Fibroblast of the conjunctiva (primary cell): Measurements from ENCODE around the gene CTNNB1.

Source experiments
- DNase-seq: peaks from one replicate; pipeline ENCODE4 v3.0.0-alpha.2; 2010; ENCODE audit warnings: low read depth

The CTNNB1 gene

DNA sequence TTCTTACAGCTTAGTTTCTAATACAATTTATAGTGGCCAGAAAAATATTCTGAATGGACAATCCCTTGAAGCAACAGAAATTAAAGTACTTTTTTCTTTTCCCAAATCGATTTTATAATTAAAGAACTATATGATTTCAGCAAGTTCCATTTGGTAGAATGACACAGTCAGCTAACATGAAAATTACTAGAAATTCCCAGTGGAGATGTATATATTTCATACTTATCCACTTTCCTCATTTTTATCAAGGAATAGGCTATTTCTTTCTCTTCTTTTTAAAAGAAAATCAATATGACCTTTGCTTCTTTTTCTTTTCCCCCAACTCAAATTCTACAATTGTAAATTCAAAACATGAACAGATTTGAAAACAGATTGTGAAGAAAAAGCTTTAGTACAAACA lies 6.4 kb upstream of the CTNNB1 start:
- no peak for DNase-seq

DNA sequence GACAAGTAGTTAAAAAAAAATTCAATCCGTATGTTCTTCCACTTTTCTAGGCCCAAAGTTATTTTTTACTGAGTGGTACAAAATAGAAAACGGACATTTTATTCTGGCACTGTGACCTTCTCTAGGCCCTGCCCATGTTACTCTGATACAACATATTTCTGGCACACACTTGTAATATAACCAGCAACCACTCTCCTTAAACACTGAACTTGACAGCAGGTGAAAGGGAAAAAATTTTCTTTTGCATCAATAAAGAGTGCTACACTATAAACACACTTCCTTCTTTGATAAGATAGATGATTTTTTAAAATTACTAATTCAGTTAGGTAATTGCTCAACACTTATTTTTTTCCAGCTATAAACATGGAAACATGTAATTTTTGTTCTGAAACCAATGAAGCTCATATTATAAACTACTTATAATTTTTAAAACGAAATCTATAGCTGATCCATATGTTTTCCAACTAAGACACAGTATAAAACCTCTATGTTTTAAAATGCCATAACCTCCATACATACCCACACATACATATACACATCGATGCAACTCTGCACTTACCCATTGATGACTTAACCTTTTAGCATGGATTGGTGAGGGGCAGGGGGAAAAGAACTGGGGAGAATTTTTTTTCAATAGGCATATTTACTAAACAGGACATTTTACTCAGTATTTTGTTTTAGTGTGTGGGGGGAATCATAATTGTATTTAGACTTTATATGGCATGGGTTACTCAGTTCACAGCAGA lies 5.3 kb upstream of the CTNNB1 start:
- no peak for DNase-seq

DNA sequence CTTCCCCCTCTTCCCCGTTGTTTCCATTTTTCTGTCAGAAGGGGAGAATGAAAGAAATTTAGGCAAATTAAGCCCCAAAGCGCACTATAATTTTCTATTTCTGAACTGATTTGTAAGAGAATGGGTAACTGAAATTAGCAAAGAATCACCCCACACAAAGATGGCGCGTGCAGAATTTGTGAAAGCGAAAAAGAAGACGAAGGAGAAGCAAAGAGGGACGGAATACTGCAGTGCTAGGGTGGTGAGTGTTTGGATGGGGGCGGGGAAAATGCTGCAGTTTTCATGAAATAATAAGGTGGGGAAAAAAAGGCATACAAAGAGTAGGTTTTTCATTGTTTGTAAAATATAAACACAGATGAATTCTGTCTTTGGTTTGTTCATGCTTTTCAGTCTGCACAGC lies 4.6 kb upstream of the CTNNB1 start:
- DNase-seq, result no peak

DNA sequence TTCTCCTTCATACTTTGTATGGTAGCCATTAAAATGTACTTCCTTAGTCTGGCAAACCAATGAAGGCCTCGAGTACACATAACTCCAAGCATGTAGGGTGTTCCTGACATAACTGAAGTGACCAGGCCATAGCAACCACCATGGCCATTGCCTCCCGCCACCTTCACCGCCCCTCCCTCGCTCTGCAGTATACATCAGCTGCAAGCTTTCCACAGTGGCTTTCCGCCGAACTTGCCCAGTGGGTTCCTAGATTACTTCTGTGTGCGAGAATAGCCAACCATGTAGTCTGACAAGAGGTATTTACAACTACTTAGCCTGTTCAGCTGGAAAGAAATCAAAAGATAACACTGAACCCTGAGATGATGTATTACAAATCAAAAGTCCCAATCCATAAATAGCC lies 3.4 kb upstream of the CTNNB1 start:
- DNase-seq, result no peak

DNA sequence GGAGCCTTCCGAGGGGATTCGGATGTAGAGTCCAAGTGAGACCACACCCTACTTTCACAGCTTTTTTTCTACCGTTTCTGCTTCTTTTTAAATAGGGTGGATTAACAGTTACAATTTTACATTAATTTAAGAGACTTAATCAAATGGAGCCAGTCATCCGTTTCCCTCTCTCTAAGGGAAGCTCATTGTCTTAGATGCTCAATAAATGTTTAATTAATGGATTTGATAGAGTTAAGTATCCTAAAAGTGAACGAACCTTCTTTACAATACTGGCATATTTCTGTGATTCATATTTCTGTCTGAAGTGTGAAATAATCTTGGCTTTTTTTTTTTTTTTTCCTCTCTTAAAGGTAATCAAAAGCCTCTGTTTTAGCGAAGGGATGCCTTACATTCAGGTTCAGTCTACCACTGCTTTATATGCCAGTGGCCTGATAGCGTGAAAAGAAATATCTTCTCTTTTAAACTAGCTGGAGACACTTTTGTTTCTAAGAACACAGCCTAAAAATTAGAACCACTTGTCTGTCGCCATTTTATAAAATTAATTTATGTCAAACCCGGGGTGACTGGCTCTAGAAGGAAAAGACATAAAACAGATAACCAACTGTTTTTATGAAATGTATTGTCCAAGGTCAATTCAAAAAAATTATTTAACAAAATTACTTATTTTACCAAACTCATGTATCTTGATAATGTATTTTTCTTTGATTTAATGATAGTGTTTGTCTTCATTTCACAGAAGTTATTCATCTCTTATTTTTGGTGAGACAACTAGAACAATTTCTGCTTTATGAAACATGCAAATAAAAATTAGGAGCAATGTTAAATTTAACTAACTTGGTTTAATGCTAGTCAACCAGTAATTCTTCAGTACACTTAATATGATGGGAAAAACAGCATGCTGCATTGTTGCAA lies 2.5 kb upstream of the CTNNB1 start:
- DNase-seq, result no peak

DNA sequence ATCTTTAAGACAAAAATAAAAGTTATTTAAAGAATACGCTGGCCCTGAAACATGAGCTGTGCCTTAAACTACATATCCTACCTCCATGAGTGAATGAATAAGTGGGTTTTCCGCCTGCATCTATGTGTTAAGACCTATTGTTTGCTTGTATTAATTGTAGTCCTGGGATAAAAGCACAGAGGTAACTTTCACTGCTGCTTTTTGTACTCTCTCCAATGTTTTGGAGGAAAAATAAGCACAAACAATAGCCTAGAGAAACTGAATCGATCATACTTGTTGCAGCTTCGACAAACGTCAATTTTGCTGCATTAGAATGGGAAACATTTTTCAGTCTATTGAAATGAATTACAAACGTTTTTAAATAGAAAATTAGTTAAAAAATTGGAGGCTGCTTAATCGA lies 1.3 kb upstream of the CTNNB1 start:
- no peak for DNase-seq

DNA sequence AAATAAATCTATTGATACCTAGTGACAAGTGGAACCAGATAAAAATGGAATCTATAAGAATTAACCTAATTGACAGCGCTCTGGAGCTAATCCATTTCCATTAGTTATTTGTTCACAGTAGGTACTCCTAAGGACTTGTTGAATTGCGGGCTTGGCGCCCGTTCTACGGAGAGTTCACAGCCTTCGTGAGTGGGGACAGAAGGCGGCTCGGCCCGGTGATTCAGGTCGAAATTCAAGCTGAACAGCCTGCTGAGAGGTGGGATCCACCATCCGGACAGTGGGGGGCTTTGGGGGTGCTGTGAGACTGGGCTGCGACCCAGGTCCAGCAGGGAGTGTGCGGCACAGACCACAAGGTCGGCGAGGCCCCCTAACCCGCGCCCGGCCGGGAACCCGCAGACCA lies 779 bp upstream of the CTNNB1 start:
- DNase-seq, result no peak

DNA sequence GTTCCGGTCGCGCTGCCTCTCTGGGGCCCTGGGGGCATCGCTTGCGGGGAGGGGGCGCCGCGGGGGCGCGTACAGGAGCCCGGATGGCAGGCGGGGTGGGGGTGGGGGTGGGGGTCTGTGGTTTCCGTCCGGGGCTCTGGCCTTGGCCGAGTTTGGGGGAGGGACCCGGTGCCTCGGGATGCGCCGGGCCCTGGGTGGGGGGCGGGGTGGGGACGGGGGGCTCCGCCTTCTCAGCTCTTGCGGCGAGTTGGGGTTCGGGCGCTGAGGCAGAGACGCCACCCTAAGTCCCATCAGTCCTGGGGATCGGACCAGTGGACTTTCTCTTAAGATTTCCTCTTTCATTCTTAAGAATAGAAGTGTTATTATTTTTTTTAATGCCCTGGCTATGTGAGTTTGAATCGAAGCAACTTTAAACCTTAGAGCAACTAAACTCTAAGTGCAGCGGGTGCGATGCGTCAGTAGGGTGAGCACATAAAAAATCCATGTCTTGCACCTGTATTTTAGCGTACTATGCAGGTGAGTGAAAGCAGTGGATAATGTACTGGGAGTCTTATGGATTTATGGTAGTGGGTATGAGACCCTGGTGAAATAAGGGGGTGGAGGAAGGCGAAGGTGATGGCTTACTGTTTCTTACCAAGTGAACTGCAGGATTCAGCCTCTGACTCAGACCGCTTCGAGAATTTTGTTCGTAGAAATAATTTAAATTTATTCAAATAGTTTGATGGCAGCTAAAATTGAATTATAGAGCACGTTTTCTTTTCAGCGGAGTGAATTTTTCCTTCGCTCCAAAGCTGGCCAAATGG lies 762 bp downstream of the CTNNB1 start:
- peak; percentile 3 for DNase-seq

DNA sequence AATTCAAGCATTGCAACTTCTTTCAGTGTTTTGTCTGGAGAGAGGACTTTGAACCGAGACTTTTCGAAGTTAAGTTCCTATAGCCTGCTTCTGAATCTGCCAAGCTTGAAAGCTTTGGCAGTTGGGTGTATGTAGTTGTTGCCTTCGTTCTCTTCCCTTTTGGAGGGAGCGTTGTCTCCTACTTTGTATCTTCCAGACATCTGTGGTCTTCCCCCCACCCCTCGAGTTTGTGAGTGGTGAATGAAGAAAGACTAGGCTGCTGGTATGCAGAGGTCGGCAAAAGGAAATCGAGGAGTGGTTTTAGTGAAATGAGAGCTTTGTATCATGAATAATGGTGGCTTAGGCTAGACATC lies 1.3 kb downstream of the CTNNB1 start:
- peak; percentile 3 for DNase-seq

DNA sequence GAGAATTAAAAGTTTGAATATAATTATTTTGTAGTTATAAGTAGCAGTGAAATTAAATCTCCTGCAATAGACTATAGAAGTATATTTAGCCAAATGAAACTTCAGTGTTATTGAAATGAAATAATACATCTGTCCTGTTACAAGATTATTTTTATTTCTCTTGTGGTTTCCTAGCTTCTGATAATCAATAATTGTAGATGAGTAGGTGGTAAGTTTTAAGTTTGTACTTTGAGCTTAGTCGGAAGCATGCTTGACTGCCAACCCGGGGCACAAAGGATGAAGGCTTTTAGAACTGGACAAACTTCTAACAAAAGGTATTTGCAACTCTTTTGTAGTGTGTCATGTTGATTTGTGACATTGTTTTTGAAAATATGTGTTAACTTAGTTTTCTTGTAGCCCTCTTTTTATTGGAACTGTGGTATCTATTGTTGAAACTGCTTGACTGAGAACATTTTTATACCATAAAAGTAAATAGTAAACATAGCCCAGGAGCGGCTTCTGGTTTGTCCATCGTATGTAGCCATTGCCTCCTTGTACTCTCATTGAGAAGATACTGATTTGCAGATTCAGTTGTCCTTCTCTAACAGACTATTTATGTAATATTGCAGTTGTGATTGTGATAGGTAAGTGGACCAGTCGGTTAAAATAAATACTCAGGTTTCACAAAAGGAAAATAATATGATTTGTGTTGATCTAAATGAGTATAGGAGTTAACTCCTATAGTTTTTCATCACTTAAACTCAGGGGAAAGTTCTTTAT lies 2.9 kb downstream of the CTNNB1 start:
- DNase-seq, result no peak

DNA sequence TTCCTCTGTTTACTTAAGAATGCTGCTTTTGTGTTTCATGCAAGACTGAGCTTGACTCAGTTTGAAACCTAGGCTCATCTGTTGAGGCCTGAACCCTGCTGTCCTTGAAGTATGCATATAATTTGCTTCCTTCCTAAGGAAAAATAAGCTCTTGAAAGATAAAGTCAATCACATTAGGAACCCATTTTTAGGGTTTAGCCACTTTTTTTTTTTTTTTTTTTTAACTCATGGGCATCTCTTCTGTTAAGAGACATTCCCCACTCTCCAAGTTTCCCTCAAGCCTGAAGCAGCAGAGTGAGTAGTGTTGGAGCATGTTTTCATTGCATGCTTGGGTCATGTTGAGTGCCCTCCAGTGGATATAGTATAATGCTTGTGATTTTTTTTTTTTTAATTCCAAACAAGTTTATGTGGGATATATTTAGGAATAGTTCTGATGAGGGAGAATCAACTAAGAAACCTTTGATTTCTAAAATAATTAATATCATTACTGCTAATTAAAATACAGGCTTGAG lies 3.6 kb downstream of the CTNNB1 start:
- peak; percentile 45 for DNase-seq

DNA sequence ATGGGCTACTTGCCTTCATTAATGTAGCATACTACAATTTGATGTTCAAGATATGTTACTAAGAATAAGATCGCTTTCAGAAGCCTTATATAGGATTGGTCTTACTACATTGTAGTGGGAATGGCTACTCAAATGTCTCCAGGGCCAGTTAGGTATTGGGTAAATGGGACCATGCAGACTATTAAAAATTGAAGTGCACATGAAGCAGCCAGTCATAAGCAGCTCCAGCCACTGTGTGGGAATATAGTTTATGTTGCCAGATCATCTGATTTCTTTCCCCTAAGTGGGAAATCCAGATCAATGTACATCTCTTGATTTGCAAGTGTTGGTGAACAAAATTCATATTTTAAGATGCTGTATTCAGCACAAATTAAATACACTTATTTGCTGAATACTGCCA lies 5.1 kb downstream of the CTNNB1 start:
- no peak for DNase-seq

DNA sequence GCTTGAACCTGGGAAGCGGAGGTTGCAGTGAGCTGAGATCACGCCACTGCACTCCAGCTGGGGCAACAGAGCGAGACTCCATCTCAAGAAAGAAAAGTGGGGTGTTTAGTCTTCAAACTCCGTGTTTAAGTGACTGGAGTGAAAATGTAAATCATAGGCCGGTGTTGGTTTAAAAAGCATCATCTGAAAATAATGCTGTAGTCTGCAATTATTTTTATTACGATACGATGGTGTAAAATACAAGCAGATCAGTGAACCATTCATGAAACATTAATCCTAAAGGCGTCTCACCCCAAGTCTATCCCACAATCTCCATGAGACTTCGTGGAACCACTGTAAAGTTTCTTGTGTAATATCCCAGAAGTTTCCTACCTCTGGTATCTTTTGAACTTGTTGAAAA lies 6.3 kb downstream of the CTNNB1 start:
- DNase-seq, result no peak

DNA sequence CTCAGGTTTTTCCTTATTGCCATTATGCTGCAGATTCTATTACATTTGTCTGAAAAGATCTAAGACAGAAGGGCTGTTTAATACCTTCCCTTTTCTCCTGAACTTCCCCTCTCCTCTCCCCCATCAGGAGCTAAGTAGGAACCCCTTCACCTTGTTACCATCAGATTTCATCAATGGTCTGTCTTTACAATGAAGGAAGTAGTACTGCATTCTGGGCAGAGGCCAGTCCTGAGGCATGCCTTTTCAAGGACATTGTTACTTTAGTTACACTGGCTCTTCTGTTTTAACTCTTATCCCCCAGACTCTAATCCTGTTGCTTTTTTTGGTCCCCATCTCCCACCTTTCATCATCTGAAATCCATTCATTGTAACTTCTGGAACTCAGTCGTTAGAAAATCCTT lies 8.1 kb downstream of the CTNNB1 start:
- DNase-seq, result no peak

DNA sequence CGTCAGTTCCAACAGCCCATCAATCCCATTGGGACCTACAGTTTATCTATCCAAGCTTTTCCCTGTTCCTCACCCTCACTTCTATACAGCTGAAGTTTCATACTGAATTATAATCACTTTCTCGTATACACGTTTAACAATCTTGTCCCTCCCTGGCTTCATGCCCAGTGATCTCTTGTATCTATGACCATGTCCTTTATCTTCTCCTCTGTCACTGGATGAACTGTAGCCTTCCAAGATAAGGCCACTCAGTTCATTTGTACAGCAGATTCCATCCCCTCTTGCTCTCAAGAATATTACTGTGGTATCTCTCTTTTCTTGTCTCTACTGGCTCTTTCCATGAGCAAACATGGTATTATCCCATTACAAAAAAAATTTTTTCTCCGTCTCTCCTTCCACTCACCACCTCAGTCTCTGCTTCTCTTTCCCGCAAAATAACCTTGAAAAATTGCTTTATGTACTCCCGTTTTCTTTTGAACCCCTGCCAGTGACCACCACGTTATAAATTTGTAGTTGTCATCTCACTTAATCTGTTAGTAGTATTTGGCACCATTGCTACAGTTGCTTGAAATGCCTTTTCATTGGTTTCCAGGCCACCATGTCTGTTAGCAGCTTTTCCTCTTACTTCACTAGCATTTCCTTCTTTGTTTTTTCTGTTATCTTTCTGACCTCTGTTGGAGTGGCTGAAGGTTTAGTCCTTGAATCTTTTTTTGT lies 9.4 kb downstream of the CTNNB1 start:
- no peak for DNase-seq

DNA sequence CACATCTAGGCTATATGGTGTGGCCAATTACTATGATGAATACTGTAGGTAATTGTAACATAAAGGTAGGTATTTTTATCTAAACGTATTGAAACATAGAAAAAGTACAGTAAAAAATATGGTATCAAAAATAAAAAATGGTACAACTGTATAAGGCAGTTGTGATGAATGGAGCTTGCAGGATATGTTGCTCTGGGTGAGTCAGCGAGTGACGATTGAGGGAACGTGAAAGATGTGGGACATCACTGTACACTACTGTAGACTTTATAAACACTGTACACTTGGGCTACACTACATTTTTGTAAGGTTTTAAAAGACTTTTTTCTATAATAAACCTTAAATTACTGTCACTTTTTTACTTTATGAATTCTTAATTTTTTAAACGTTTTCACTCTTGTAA lies 10.3 kb downstream of the CTNNB1 start:
- DNase-seq, result no peak

DNA sequence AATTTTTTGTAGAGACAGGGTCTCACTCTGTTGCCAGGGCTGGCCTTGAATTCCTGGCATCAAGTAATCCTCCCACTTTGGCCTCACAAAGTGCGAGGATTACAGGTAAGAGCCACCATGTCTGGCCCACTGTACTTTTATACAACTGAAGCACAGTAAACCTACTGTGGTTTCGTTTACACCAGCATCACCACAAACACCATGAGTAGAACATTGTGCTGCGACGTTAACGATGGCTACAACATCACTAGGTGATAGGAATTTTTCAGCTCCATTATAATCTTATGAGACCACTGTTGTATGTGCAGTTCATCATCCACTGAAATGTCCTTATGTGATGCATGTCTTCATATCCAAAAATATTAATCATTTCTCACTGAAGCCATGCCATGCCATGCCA lies 11.7 kb downstream of the CTNNB1 start:
- no peak for DNase-seq

DNA sequence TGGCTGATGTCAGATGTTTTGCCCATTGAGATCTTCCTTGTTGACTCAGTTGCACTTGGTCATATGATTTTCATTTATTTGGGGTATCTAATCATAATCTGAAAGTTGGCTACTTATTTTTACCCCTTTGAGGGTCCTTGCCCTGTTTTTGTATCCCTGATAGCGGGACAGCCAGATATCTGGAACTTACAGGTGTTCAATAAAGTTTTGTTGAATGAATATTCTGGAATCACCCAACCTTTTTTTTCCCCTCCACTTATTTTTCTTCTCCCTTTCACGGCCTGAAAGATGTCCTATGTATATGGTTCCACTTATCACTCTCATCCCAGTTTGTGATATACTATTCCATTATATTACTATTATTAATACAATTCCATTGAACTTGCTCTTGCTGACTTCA lies 12.8 kb downstream of the CTNNB1 start:
- DNase-seq, result no peak

DNA sequence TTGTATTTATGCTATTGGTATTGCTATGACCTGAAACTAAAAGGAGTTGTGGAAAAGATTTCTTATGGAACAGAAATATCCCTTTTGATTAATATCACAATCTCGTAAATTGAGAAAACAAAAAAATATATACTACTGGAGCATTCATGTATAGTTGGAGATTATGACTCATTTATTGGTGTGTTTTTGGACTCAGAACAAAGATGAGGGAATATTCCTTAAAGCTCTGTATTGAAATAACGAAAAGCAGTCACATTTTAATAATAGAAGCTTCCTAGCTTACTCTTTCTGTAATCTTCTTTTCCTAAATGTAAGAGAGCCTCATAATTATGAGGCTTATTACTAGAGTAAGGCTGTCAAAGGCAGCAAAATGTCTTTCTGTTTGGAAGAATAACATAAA lies 14.3 kb downstream of the CTNNB1 start:
- no peak for DNase-seq

DNA sequence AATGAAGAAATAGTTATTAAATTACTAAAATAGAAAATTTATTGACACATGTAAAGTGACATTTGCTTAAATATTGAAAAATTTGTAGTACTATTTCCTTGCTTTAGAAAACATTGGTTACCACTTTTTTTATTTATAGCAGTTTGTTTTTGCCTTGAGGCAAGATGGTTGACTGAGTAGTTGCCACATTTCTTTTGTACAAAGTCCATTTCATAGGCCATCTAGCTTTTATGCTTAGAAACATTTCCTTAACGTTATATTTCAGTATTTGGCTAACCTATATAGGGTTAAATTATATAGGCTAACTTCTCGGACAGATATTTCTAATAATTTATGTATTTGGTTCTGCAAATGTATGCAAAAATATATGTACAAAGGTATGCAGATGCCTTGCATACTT lies 17.1 kb downstream of the CTNNB1 start:
- DNase-seq, result no peak

DNA sequence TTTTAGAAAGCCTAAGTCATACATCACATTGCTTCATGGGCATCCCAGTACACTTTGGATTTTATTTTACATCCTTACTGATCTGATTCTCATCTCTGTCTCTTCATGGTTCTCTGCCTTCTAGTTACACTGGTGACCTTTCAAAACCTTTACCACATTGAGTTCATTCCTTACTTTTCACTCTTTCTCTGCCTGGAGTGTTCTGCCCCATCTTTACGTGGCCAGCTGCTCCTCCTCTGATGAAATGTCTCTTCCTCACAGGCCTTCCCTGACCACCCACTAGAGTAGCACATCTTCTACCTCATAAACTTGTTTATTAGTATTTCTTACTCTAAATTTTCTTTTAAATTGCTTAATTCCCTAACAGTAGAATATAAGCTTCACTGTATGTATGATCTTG lies 17.7 kb downstream of the CTNNB1 start:
- DNase-seq, result no peak
